ENCODE data around the gene ADAMTSL1.

ADAMTSL1 gene

GRCh38 chr9:18499062-18499461 lies 25.1 kb downstream of the ADAMTSL1 start:
- DNase-seq (ENCODE audit: low read depth): no peak

- no peak for DNase-seq (ENCODE audit: low read depth)
Measured at GRCh38 chr9:18499980-18500379, 26.0 kb downstream of the ADAMTSL1 start.

- no peak for DNase-seq (ENCODE audit: low read depth)
Measured at GRCh38 chr9:18500451-18500850, 26.5 kb downstream of the ADAMTSL1 start.

DNA sequence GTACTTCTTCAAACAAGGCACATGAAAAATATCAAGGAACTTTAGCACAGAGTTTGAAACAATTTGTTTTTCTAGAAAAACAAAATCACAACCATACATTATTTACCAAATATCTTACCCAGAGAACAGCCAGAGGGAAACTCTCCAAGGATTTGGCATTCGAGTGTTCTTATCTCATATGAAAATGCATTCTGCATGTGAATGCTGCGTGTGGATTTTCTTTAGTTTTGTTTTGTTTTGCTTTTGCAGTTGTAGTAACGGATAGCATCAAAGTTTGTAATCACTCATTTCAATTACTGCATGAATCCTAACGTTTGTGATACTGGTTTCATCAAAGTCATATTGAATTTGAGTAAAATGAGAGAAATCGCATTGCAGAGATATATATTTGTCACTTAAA lies 28.0 kb downstream of the ADAMTSL1 start:
- DNase-seq (ENCODE audit: low read depth): no peak

GRCh38 chr9:18502546-18502945 lies 28.6 kb downstream of the ADAMTSL1 start:
- no peak for DNase-seq (ENCODE audit: low read depth)

DNA sequence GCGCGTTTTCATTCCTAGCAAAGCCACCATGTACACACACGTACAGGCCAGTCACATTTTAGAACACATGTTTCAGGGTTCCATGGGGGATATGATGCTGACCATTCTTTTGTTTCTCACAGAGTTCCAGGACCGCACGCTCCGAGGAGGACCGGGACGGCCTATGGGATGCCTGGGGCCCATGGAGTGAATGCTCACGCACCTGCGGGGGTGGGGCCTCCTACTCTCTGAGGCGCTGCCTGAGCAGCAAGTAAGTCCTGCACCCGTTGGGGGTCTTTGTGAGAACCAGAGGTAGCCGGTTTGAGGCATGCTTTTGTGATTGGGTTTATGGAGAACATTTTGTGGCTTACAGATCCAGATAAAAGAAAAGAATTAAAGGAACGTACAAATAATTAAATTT lies 30.8 kb downstream of the ADAMTSL1 start:
- no peak for DNase-seq (ENCODE audit: low read depth)

- DNase-seq (ENCODE audit: low read depth): no peak
Measured at GRCh38 chr9:18507151-18507550, 33.2 kb downstream of the ADAMTSL1 start.

- DNase-seq (ENCODE audit: low read depth): no peak
Measured at GRCh38 chr9:18516514-18516913, 42.6 kb downstream of the ADAMTSL1 start.

DNA sequence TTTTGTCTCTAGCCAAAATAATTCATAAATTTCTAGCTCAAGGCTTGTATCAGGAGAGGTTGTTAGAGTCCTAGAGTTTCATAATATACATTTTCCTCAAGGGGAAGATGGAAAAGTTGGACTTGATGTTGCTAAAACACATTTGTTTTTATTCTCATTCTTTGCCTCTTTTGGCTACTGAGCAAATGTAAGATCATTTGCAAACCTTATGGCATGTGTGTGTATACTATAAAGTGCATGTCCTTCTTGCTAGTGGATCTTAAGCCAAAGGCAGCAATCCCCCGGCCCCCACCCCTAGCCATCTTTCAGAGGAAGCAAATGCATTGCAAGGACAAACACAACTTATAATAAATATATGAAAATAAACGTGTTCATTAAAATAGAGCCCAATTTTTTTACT lies 43.0 kb downstream of the ADAMTSL1 start:
- no peak for DNase-seq (ENCODE audit: low read depth)

GRCh38 chr9:18520416-18521047 lies 46.6 kb downstream of the ADAMTSL1 start:
- no peak for DNase-seq (ENCODE audit: low read depth)

DNA sequence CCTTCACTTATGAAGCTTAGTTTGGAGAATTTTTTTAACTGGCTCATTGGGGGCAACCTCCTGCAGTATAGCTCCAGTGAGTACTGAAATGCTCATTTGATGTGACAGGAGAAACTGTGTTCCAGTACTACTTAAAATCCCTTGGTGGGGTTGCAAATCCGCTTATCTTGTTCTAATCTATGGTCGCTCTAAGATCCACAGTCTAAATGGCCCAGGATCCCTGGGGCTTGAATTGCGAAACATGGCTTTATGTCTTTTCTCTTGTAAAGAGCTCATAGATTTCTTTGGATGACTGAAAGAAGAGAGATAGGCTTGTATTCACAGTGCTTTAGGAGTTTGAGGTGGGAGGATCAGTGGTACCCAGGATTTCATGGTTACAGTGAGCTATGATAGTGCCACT lies 52.7 kb downstream of the ADAMTSL1 start:
- DNase-seq (ENCODE audit: low read depth): no peak

GRCh38 chr9:18531136-18532065 lies 57.4 kb downstream of the ADAMTSL1 start:
- no peak for DNase-seq (ENCODE audit: low read depth)

- DNase-seq (ENCODE audit: low read depth): no peak
Measured at GRCh38 chr9:18534611-18535010, 60.7 kb downstream of the ADAMTSL1 start.

- DNase-seq (ENCODE audit: low read depth): no peak
Measured at GRCh38 chr9:18536554-18536953, 62.6 kb downstream of the ADAMTSL1 start.

DNA sequence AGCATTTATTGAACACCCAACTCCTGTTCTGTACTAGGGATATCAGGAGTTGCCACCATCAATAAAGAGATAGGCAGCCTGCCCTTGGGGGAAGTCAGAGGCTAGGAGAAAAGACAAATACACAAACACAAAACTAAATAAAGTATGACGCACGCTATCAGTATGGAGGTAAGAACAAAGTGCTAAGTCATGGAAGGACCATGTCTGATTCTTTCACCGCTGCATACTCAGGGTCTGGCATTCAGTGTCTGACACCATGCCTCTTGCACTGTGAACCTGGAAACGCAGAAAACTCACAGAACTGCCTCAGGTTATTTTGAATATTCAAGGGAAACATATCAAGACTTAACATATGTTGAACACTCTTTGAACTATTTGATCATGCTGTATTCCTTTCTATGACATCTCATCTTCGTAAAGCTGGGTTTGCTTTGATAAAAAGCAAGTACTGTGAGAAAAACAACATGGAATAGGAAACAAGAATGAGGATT lies 65.3 kb downstream of the ADAMTSL1 start:
- no peak for DNase-seq (ENCODE audit: low read depth)

GRCh38 chr9:18542837-18543405 lies 69.0 kb downstream of the ADAMTSL1 start:
- DNase-seq (ENCODE audit: low read depth): no peak

DNA sequence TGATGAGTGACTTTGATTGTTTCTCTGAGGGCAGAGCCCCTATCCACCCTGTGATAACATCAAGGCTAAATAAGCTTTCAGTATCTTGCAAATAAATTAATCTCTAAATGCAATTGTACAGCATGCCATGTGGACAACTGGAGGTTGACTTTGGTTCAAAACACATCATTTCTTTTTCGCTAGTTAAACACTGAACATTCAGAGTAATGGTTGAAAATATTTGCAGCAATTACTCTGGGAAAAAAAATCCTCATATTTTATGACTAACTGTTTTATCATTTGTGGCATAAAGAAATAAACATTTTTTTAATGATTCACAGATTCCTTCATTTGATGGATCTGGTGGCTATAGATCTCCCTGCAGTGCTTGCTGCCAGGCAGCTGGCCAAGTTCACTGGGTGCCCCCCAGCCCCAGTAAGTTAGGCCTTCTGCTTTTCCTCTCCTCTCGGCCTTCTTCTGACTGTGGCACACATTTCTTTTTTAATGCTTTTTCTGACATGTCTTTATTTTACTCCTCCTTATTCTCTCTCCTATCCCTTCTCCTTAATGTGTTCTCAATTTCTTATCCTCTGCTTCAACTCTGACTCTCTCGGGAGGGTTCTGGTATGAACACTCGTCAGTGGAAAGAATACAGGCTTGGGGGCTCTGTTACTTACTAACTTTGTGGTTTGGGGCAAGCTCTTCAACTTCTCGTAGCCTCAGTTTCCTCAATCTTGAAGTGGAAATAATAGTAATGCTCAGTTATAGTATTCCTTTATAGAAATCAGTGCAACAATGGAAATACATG lies 69.6 kb downstream of the ADAMTSL1 start:
- no peak for DNase-seq (ENCODE audit: low read depth)

DNA sequence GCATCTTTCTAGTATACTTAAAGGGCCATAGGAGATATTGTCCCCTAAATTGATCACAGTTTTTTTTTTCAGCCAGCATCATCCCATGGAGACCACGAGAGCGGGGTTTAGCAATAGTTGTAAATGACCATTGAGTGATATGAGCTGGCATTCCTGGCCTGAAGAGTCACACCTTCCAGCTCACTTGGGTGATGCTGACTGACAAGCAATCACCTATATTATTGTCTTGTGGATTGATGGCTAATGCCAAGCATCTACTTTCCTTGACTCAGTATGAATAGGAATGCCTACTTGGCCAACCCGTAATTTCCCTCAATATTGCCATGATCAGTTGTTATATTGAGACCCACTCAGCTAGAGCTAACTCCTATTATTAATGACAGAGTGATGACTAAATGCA lies 70.5 kb downstream of the ADAMTSL1 start:
- no peak for DNase-seq (ENCODE audit: low read depth)

- DNase-seq (ENCODE audit: low read depth): no peak
Measured at GRCh38 chr9:18545636-18546360, 71.8 kb downstream of the ADAMTSL1 start.

- DNase-seq (ENCODE audit: low read depth): no peak
Measured at GRCh38 chr9:18548456-18548855, 74.5 kb downstream of the ADAMTSL1 start.

- no peak for DNase-seq (ENCODE audit: low read depth)
Measured at GRCh38 chr9:18549772-18550171, 75.8 kb downstream of the ADAMTSL1 start.

Data from activated T-cell treated with anti-CD3 and anti-CD28 coated beads for 24 hours (primary cell).